Body of pancreas (tissue), 4 donors: Measurements from ENCODE around the gene KCNN3. TPM values are rescaled to one million over a fixed set of nuclear protein-coding genes. Genes with fewer than 3 reads are reported as not detected.

Source experiments
- ATAC-seq: fragments of 150-250 bp; one replicate; pipeline ENCODE4 v1.9.1; 2016
- DNase-seq, 4 donors: peaks; one replicate each; pipeline ENCODE4 v3.0.0-alpha.2; 2019
- H3K27ac ChIP-seq, 4 donors: fragments of 200-600 bp; sonication (generic); 1 replicate in 3 of 4; 2 replicates in 1 of 4; pipeline versions ENCODE4 v1.5.1 to v1.6.1; 2016 to 2019; ENCODE audit warnings: mild to moderate bottlenecking in 1 of 4, mixed read lengths in 1 of 4, moderate library complexity in 1 of 4
- H3K27me3 ChIP-seq, 2 donors: fragments of 200-600 bp; sonication (generic); one replicate each; pipeline ENCODE4 v1.6.0; 2016; ENCODE audit warnings: mild to moderate bottlenecking in 1 of 2
- H3K36me3 ChIP-seq, 2 donors: fragments of 200-600 bp; sonication (generic); replicated peaks in 1 of 2; 2 replicates each; pipeline ENCODE4 v1.5.1; 2016; ENCODE audit warnings: low read depth in 2 of 2; ENCODE audit not compliant: insufficient read depth in 1 of 2
- H3K4me1 ChIP-seq: fragments of 200-600 bp; sonication (generic); one replicate; pipeline ENCODE4 v1.6.0; 2016
- H3K4me3 ChIP-seq, 2 donors: fragments of 200-600 bp; sonication (generic); 1 replicate in 1 of 2; 2 replicates in 1 of 2; pipeline ENCODE4 v1.5.1; 2016 to 2019
- H3K9me3 ChIP-seq, 3 donors: fragments of 200-600 bp; sonication (generic); 1 replicate in 2 of 3; 2 replicates in 1 of 3; pipeline ENCODE4 v1.5.1; 2016
- POLR2A ChIP-seq, 3 donors: fragments of 450-650 bp; IDR thresholded peaks; one replicate each; pipeline ENCODE4 v1.6.1; 2016; ENCODE audit warnings: antibody characterized with exemption in 3 of 3, mild to moderate bottlenecking in 2 of 3
- WGBS, 2 donors: methylation state at CpG; one replicate each; pipeline ENCODE4 v1.1.5; 2017; 5-methylcytosine and 5-hydroxymethylcytosine counted together
- intact Hi-C: fragments of 100-400 bp; cut with DNase I; formaldehyde crosslinking; loops from one replicate; pipeline ENCODE4 v1.15.1; 2023
- total RNA-seq, 2 donors: library from RNA; depleted of rRNA; stranded (reverse); fragments of >200 nt; gene quantifications; one replicate each; pipeline ENCODE4 v1.1.0, GENCODE V29; 2016
- TF ChIP-seq, protein P1 (sequence below), 7 experiments: fragments of 450-650 bp in 4 of 7; fragments of 200-600 bp in 3 of 7; sonication (generic) in 3 of 7; IDR thresholded peaks; one replicate each; pipeline ENCODE4 v1.5.1; 2016 to 2019; ENCODE audit warnings: antibody characterized with exemption in 7 of 7

Gene KCNN3
- total RNA-seq, 2 donors from 2014 or later = 0.33 to 1.6 TPM

DNA sequence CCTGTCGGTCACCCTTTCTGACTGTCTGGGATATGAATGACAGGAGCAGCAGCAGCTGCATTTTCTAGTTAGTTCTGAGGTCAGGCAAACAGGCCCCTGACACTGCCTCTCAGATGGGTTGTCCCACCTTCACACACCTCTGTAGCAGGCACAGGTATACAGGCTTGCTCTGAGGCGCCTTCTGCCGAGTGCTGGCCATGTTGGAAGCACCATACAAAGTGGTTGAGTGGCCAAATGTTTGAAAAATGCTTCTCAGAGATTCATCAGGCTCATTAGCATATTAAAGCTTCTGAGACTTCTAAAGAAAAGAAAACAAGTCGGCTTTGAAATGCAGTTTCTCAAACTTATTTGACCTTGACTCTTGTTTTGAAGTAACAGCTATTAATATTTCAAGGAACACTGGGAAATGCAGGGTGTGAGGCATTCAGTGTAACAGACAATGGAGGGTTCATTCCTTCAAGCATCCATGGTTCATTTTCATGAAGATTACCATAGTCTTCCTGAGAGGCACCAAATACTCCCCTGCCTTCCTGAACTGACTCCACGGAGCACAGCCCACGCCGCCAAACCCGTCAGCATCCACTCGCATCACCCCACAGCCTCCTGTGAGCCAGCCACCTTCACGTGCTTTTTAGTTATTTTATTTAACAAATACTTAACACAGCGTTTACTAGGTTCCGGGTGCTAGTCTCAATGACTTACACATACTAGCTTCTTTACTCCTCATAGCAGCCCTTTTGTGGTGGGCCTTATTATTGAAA lies 81.8 kb downstream of the KCNN3 start:
- H3K4me1 ChIP-seq = peaks cover 11% of the 10 kb centered on the region
- H3K4me3 ChIP-seq = no peak overlapping the region
- no peak for DNase-seq
- TF ChIP-seq POLR2A (IDR thresholded peaks at IDR 0.05) = no peak
- TF ChIP-seq, protein P1, sequence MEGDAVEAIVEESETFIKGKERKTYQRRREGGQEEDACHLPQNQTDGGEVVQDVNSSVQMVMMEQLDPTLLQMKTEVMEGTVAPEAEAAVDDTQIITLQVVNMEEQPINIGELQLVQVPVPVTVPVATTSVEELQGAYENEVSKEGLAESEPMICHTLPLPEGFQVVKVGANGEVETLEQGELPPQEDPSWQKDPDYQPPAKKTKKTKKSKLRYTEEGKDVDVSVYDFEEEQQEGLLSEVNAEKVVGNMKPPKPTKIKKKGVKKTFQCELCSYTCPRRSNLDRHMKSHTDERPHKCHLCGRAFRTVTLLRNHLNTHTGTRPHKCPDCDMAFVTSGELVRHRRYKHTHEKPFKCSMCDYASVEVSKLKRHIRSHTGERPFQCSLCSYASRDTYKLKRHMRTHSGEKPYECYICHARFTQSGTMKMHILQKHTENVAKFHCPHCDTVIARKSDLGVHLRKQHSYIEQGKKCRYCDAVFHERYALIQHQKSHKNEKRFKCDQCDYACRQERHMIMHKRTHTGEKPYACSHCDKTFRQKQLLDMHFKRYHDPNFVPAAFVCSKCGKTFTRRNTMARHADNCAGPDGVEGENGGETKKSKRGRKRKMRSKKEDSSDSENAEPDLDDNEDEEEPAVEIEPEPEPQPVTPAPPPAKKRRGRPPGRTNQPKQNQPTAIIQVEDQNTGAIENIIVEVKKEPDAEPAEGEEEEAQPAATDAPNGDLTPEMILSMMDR (IDR thresholded peaks at IDR 0.05) = no peak
- no peak overlapping the region for H3K27ac ChIP-seq
- no peak for ATAC-seq
- no peaks in the 10 kb centered on the region for H3K36me3 ChIP-seq
- H3K27me3 ChIP-seq = no peaks in the 10 kb centered on the region
- no peaks in the 10 kb centered on the region for H3K9me3 ChIP-seq
- intact Hi-C loops = no loop called here
- WGBS, 2 donors = 76 to 79% methylated on average over 12 of the region's 12 CpGs

DNA sequence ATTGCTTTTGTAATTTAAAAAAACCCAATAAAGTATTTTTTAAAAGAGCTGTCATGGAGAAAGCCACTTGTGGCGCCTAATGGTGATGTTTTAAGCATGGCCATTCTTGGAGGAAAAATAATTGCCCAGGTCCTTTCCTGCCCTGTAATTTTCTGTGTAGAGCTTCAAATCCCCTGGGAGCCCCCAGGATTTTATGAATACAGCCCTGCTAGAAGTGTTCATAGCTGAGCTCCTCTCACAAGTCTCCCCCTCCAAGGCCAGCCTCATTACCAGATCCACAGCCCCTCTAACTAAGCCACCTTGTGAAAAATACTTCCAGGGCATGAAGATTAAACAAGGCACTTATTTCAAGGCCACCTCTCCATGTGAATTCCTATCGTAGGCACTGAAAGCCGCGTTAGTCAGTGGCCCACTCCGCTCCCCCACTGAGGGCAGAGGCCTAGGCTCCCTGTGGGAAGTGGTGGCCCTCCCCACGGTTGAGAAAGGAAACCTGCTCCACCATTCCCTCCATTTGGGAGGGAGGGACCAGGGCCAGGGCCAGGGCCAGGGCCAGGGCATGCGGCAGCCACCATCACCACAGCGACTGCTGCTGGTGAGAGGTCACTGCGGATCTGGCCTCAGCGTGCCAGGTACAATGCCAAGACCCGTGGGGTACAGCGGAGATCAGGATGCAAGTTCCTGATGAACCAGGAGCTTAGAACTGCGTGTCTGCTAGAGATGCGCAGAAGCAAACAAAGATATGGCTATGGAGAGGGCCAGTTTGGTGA lies 83.1 kb downstream of the KCNN3 start:
- Histone ChIP-seq H3K36me3 (no peaks in the 10 kb centered on the region), H3K27ac (no peak overlapping the region), H3K4me1 (peaks cover 11% of the 10 kb centered on the region), H3K27me3 (no peaks in the 10 kb centered on the region), H3K4me3 (no peak overlapping the region), H3K9me3 (no peaks in the 10 kb centered on the region)
- intact Hi-C loops = no loop called here
- TF ChIP-seq, protein P1 (IDR thresholded peaks at IDR 0.05) = no peak
- no peak for TF ChIP-seq POLR2A (IDR thresholded peaks at IDR 0.05)
- ATAC-seq = no peak
- DNase-seq = no peak
- WGBS, 2 donors = 73 to 76% methylated on average over 8 to 14 of the region's 14 CpGs

DNA sequence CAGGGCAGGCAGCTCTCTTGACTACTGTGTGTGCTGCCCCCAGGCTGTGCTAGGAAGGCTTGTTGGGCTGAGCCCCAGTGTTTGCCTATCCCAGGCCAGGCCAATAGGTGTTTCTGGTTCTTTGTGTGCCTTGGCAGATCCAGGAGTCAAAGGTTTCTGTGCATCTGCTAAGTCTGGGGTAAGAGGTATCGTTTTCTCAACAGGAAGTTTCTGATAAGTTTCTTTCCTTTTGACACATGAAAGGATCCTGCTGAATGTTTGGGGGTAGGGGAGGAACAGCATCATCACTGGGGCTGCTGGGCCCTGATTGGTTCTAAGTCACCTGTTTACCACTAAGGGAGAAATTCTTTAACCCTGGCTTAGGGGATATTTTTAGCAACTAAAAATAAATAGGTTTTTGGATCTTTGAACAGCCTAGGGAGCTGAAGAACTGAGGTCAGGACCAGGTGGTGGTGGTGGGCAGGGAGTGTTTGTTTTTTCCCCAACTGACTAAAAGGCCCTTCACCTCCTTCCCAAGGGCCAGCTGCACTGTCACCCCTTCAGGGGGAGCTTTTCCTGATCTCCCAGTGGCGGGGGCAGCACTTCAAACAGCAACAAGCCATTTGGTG lies 85.1 kb downstream of the KCNN3 start:
- intact Hi-C loops = no loop called here

DNA sequence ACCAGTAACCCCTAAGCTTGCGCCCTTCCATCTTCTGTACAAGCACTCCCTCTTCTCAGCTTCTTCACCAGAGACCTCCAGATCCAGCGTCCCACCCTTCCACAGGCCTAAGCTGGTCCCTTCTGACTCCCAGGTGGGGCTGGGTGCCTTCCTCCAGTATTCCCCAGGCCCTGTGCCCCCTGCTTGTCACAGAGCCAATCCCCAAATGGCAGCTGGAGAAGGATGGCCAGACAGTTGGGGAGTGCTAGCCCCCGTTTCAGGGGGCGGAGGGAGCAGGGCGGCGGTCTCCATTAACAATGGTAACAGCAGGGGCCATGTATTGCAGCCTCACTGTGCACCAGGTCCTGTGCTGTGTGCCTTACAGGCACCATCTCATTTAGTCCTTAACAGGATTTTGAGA lies 85.7 kb downstream of the KCNN3 start:
- no peak for ATAC-seq
- peak overlapping the region in 1 of 4 donors; percentile 45 for H3K27ac ChIP-seq
- H3K36me3 ChIP-seq = no peaks in the 10 kb centered on the region
- DNase-seq = no peak
- no peaks in the 10 kb centered on the region for H3K27me3 ChIP-seq
- no peaks in the 10 kb centered on the region for H3K9me3 ChIP-seq
- H3K4me3 ChIP-seq = no peak overlapping the region
- no peak for TF ChIP-seq POLR2A (IDR thresholded peaks at IDR 0.05)
- TF ChIP-seq, protein P1 (IDR thresholded peaks at IDR 0.05) = no peak
- intact Hi-C loops = no loop called here
- WGBS, 2 donors = 86% methylated on average over 2 to 6 of the region's 6 CpGs
- H3K4me1 ChIP-seq = peaks cover 11% of the 10 kb centered on the region

More for the DNA sequence above, 85.1 kb downstream of the KCNN3 start:
- Histone ChIP-seq H3K27ac (peak overlapping the region in 1 of 4 donors; percentile 67), H3K36me3 (no peaks in the 10 kb centered on the region), H3K4me3 (no peak overlapping the region), H3K9me3 (no peaks in the 10 kb centered on the region), H3K4me1 (peaks cover 11% of the 10 kb centered on the region), H3K27me3 (no peaks in the 10 kb centered on the region)
- no peak for TF ChIP-seq POLR2A (IDR thresholded peaks at IDR 0.05)
- TF ChIP-seq, protein P1 (IDR thresholded peaks at IDR 0.05) = peak in 1 of 7 experiments; percentile 30
- 42 to 50% methylated on average over 2 of the region's 2 CpGs for WGBS, 2 donors
- DNase-seq = peak; percentile 17 to 84 (median 36)
- peak; percentile 50 for ATAC-seq
